Right lobe of liver (tissue), 6 donors: ENCODE measurements around the gene AKAP8. TPM values are rescaled to one million over a fixed set of nuclear protein-coding genes. Genes with fewer than 3 reads are reported as not detected.
A peak's percentile ranks its signal among the peaks of the same experiment; 100 is the strongest.

Source experiments
- ATAC-seq, 4 donors: fragments of 200-7000 bp; cut with Tn5 transposase; one replicate each; pipeline ENCODE4 v1.9.1; 2020; ENCODE audit warnings: mild to moderate bottlenecking in 4 of 4, moderate library complexity in 4 of 4
- DNase-seq, 3 donors: peaks; one replicate each; pipeline ENCODE4 v3.0.0-alpha.2; 2020
- H3K27ac ChIP-seq, 3 donors: fragments of 200-600 bp; one replicate each; pipeline ENCODE4 v1.8.0; 2022
- H3K27me3 ChIP-seq, 2 donors: fragments of 200-600 bp; one replicate each; pipeline ENCODE4 v1.8.0; 2022
- H3K36me3 ChIP-seq, 4 donors: fragments of 200-600 bp; sonication (generic) in 1 of 4; one replicate each; pipeline versions ENCODE4 v1.5.1 to v1.8.0; 2017 to 2022; ENCODE audit warnings: control low read depth in 1 of 4
- H3K4me1 ChIP-seq, 4 donors: fragments of 200-600 bp; sonication (generic) in 1 of 4; one replicate each; pipeline versions ENCODE4 v1.5.1 to v1.8.0; 2017 to 2022; ENCODE audit warnings: control low read depth in 1 of 4
- H3K4me3 ChIP-seq, 3 donors: fragments of 200-600 bp; one replicate each; pipeline ENCODE4 v1.8.0; 2022
- H3K9me3 ChIP-seq, 4 donors: fragments of 200-600 bp; sonication (generic) in 1 of 4; one replicate each; pipeline versions ENCODE4 v1.5.1 to v1.8.0; 2017 to 2022; ENCODE audit warnings: control low read depth in 1 of 4
- POLR2A ChIP-seq: fragments of 450-650 bp; IDR thresholded peaks from one replicate; pipeline ENCODE4 v1.6.1; 2017; ENCODE audit warnings: antibody characterized with exemption, mild to moderate bottlenecking
- WGBS: methylation state at CpG from one replicate; pipeline ENCODE4 v1.1.6; 2018; ENCODE audit warnings: low coverage, low lambda C conversion rate; ENCODE audit not compliant: insufficient coverage; ENCODE audit errors: missing lambda C conversion rate; 5-methylcytosine and 5-hydroxymethylcytosine counted together
- intact Hi-C, 2 donors: fragments of 100-400 bp; cut with DNase I; formaldehyde crosslinking; loops; one replicate each; pipeline versions ENCODE4 v1.11.2 to v1.14.1; 2022
- total RNA-seq, 6 experiments: library from RNA; depleted of rRNA in 2 of 6; stranded (reverse); fragments of >200 nt in 2 of 6; fragmentation: NEBNext Ultra II Directional in 3 of 6; extraction: Animal tissue kit (Norgen Biotek cat#: 25700) in 3 of 6; gene quantifications; one replicate each; pipeline versions ENCODE4 v1.1.0 to v1.2.4, GENCODE V29; 2016 to 2023
- TF ChIP-seq, protein P1 (sequence below), 4 donors: fragments of 200-600 bp in 3 of 4; fragments of 450-650 bp in 1 of 4; IDR thresholded peaks; one replicate each; pipeline versions ENCODE4 v1.5.1 to v1.8.0; 2016 to 2022; ENCODE audit warnings: antibody characterized with exemption in 4 of 4, mild to moderate bottlenecking in 2 of 4
- donor health status: DM: no; HTN: yes; CAD: no.
- donor health status: DM: no; HTN: no; CAD: no.
- donor health status: DM: no; HTN: no; CAD: no.
- donor health status: DM: no; HTN: yes; CAD: no.
- donor health status: DM: no; HTN: yes; CAD: no.

Gene AKAP8
- total RNA-seq, 6 experiments from 2014 or later: 10.0 to 20.2 (median 13.3) TPM

DNA sequence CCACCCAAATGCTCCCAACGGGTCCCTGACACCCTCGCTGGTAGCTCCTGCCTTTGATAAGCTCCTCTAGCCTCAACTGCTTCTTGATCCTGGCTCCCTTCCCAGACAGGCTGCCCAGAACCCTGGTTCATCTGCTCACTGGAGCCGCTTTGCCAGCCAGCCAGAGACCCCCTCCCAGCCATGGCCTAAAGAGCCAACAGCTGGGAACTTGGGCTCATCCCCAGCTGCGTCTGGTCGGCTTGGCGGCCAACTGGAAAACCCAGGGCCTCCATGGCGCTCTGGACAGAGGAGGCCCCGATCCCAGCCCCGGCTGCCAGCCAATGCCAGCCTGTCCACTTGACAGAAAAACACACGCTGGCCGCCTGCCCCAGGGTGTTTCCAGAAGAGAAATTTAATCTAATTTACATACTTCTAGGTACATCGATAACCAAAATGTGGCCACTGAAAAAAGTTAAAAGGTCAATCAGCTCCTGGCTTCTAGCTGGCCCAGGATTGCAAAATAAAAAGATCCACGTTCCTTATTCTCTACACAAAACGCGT, 42.2 kb upstream of the AKAP8 start:
- no peaks in the 10 kb centered on the region for H3K27me3 ChIP-seq
- H3K36me3 ChIP-seq: peaks cover 0 to 29% (median 6%) of the 10 kb centered on the region in 4 donors
- WGBS: 47% methylated on average over 15 of the region's 15 CpGs
- H3K4me3 ChIP-seq: no peak overlapping the region
- peaks cover 2 to 36% (median 16%) of the 10 kb centered on the region in 4 donors for H3K4me1 ChIP-seq
- DNase-seq (peak; percentile 85 to 95 (median 92)), ATAC-seq (peak; percentile 31 to 45 (median 38))
- TF ChIP-seq POLR2A: no peak
- TF ChIP-seq, protein P1, sequence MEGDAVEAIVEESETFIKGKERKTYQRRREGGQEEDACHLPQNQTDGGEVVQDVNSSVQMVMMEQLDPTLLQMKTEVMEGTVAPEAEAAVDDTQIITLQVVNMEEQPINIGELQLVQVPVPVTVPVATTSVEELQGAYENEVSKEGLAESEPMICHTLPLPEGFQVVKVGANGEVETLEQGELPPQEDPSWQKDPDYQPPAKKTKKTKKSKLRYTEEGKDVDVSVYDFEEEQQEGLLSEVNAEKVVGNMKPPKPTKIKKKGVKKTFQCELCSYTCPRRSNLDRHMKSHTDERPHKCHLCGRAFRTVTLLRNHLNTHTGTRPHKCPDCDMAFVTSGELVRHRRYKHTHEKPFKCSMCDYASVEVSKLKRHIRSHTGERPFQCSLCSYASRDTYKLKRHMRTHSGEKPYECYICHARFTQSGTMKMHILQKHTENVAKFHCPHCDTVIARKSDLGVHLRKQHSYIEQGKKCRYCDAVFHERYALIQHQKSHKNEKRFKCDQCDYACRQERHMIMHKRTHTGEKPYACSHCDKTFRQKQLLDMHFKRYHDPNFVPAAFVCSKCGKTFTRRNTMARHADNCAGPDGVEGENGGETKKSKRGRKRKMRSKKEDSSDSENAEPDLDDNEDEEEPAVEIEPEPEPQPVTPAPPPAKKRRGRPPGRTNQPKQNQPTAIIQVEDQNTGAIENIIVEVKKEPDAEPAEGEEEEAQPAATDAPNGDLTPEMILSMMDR (IDR thresholded peaks at IDR 0.05): no peak
- peak overlapping the region; percentile 57 to 90 (median 89) for H3K27ac ChIP-seq
- intact Hi-C loops: no loop called here
- no peaks in the 10 kb centered on the region for H3K9me3 ChIP-seq

DNA sequence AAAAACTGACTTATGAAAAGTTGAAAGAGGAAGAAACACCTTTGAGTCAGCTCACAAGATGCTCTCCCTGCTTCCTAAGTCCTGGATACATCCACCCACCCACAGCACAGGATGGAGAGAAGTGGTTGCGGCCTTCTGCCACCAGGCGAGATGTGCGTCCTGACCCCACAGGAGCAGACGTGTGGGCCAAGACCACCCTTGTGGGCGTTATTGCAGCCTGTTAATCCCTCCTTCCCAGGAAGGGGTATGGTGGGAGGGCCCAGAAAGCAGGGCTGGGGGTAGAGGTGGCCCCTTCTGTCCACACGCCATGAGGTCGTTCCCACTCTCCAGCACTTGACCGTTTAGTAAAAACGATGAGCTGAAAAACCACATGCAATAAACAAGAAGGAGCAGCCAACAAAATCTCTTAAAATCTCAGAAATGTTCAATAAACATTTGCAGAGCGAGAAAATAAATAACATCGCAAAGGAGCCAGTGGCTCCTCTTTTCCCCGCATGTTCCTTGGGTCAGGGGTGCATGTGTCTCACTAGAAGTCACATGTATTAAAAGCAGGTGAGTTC, 41.6 kb upstream of the AKAP8 start:
- no peak overlapping the region for H3K4me3 ChIP-seq
- intact Hi-C loops: no loop called here
- DNase-seq (peak in 1 of 3 donors; percentile 46), ATAC-seq (no peak)
- no peaks in the 10 kb centered on the region for H3K27me3 ChIP-seq
- TF ChIP-seq, protein P1 (IDR thresholded peaks at IDR 0.05): no peak
- TF ChIP-seq POLR2A: no peak
- WGBS: 64% methylated on average over 12 of the region's 12 CpGs
- H3K36me3 ChIP-seq: peaks cover 0 to 29% (median 6%) of the 10 kb centered on the region in 4 donors
- peaks cover 0 to 37% (median 17%) of the 10 kb centered on the region in 4 donors for H3K4me1 ChIP-seq
- H3K27ac ChIP-seq: peak overlapping the region; percentile 40 to 90 (median 89)
- no peaks in the 10 kb centered on the region for H3K9me3 ChIP-seq

DNA sequence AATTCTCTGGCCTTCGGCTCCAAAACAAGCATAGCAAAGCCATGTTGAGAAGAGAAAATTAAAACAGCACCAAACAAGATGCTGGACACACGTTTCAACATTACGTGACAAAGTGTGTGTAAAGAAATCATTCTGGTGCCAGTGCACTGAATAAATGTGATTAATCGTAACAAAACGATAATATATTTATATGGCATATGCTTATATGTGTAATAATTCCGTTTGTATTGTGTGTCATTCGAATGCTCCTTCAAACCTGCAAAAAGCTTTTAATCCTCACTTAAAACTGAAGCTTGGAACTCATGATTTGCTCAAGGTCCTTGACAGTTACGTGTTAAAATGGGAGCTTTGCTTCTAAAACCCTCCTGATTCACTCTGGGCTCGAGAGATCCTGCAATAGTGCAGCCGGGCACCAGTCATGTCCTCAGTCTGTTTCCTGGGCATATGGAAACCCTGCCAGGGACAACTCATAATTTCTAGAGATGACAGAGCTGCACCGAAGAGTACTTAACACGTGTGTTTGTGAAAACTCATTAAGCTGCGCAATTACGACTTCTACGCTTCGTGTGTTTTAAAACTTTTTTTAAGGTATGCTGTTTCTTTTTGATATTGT, 39.9 kb upstream of the AKAP8 start:
- H3K9me3 ChIP-seq: no peaks in the 10 kb centered on the region
- ATAC-seq (no peak), DNase-seq (no peak)
- 30% methylated on average over 16 of the region's 16 CpGs for WGBS
- no peak for TF ChIP-seq POLR2A
- TF ChIP-seq, protein P1 (IDR thresholded peaks at IDR 0.05): peak in 1 of 4 donors; percentile 2
- peak overlapping the region in 1 of 3 donors; percentile 34 for H3K27ac ChIP-seq
- intact Hi-C loops: no loop called here
- H3K4me1 ChIP-seq: peaks cover 0 to 44% (median 17%) of the 10 kb centered on the region in 4 donors
- peaks cover 0 to 20% (median 2%) of the 10 kb centered on the region in 4 donors for H3K36me3 ChIP-seq
- H3K27me3 ChIP-seq: no peaks in the 10 kb centered on the region
- H3K4me3 ChIP-seq: peak overlapping the region; percentile 34 to 100 (median 100)

DNA sequence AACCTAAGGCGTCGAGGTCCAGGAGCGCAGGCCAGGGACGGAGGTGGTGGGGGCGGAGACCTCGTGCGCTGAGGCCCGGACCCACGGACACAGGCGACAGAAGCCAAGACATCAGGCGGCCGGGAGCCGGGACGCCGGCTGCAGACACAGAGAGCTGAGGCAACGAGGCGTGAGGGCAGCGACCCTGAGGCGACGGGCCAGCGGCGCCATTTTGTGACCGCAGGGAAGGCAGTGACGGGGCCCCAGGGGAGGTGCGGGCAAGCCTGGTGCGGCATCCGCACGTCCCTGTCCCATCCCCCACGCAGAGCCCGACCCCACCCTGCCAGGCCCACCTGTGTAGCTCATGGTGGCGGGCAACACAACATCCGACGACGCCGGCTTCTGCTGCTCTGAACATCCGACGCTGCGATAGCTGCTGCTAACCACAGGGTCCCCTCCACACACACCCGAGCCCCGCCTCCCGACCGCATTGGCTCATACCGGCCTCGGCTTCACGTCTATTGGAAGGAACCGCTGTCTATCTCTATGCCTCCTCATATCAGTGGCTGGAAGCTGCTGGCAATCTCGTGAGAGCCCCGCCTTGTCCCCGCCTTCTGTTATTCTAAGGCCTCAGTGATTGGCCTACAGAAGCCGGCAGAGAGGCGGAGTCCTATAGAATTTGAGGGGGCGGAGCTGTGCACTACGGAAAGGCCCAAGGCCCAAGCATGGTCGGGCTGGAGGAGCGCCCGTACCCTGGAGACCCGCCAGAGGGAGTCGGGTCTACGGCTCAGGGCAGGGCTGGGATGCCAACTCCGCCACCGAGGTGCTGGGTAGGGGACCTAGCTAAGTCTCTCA, 39.2 kb upstream of the AKAP8 start, which contains the start of gene AKAP8L:
Gene AKAP8L (minus strand): TSS at position 410 of the 834 bp plus-strand sequence. CDS start 65 bp downstream, at position 345.
- peak within 1 kb of the TSS; percentile 99 to 100 (median 100) for H3K4me3 ChIP-seq
- ATAC-seq: peak; percentile 90 to 95 (median 92)
- 0% methylated on average over 42 of the region's 61 CpGs for WGBS
- H3K4me1 ChIP-seq: peaks cover 0 to 51% (median 17%) of the 10 kb centered on the region in 4 donors
- H3K36me3 ChIP-seq: peaks cover 0 to 13% (median 2%) of the 10 kb centered on the region in 4 donors
- peak; percentile 92 for TF ChIP-seq POLR2A
- TF ChIP-seq, protein P1 (IDR thresholded peaks at IDR 0.05): peak; percentile 51 to 74 (median 54)
- H3K27me3 ChIP-seq: no peaks in the 10 kb centered on the region
- peak; percentile 98 to 99 (median 98) for DNase-seq
- peak within 1 kb of the TSS; percentile 67 to 80 (median 78) for H3K27ac ChIP-seq
- intact Hi-C loops: no loop called here
- H3K9me3 ChIP-seq: no peaks in the 10 kb centered on the region
